Neural crest cell (in vitro differentiated cells): ENCODE measurements around the gene NFIX. TPM values are rescaled to one million over a fixed set of nuclear protein-coding genes. Genes with fewer than 3 reads are reported as not detected.

Experiments used
- DNase-seq: peaks from one replicate; pipeline ENCODE4 v3.0.0; 2021; ENCODE audit warnings: low read depth, mixed read lengths, low spot score
- H3K27ac Mint-ChIP-seq: one replicate; pipeline ENCODE4 v1.8.0; 2021; ENCODE audit warnings: mild to moderate bottlenecking, mixed read lengths; ENCODE audit not compliant: unreplicated experiment
- H3K27me3 Mint-ChIP-seq: 2 replicates; pipeline ENCODE4 v1.8.0; 2021; ENCODE audit warnings: low read depth, mild to moderate bottlenecking, mixed read lengths
- H3K36me3 Mint-ChIP-seq: 2 replicates; pipeline ENCODE4 v1.8.0; 2021; ENCODE audit warnings: low read depth, mild to moderate bottlenecking, mixed read lengths
- H3K4me1 Mint-ChIP-seq: 2 replicates; pipeline ENCODE4 v1.8.0; 2021; ENCODE audit warnings: mixed read lengths
- H3K4me3 Mint-ChIP-seq: one replicate; pipeline ENCODE4 v1.8.0; 2021; ENCODE audit warnings: mild to moderate bottlenecking, mixed read lengths
- H3K9me3 Mint-ChIP-seq: 2 replicates; pipeline ENCODE4 v1.8.0; 2021; ENCODE audit warnings: mixed read lengths
- total RNA-seq: library from RNA; stranded (reverse); gene quantifications from 2 replicates; pipeline ENCODE4 v1.2.1, GENCODE V29; 2021
- TF ChIP-seq, protein P1 (sequence below): fragments of 200-600 bp; sonication (generic); conservative IDR thresholded peaks from 2 replicates; pipeline ENCODE4 v1.5.0; 2021; ENCODE audit warnings: antibody characterized with exemption, mild to moderate bottlenecking

NFIX gene
- total RNA-seq, 1 donor from 2014 or later: 0.68 TPM

DNA sequence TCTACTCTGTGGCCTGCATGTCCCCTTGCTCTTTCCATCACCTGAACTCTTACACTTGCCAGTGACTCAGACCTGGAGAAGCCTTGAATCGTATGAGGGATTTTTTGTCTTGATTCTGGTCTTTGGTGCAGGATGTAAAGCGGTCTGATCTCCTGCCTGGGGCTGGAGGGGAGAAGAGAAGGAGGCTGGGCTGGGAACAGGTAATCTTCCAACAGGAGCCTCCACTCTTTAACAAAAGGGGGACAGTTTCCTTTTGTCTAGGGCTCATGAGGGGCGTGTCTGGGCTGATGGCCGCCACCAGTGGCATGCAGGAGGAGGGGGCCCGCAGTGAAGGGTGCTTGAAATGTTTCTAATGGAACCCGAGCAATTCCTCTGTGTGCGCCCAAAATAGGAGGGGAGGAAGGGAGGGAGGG lies 24.7 kb downstream of the NFIX start:
- Mint-ChIP-seq H3K27ac (no peak overlapping the region), H3K36me3 (no peaks in the 10 kb centered on the region), H3K4me1 (peaks cover 6% of the 10 kb centered on the region), H3K9me3 (no peaks in the 10 kb centered on the region), H3K27me3 (peaks cover 100% of the 10 kb centered on the region), H3K4me3 (no peak overlapping the region)
- TF ChIP-seq, protein P1, sequence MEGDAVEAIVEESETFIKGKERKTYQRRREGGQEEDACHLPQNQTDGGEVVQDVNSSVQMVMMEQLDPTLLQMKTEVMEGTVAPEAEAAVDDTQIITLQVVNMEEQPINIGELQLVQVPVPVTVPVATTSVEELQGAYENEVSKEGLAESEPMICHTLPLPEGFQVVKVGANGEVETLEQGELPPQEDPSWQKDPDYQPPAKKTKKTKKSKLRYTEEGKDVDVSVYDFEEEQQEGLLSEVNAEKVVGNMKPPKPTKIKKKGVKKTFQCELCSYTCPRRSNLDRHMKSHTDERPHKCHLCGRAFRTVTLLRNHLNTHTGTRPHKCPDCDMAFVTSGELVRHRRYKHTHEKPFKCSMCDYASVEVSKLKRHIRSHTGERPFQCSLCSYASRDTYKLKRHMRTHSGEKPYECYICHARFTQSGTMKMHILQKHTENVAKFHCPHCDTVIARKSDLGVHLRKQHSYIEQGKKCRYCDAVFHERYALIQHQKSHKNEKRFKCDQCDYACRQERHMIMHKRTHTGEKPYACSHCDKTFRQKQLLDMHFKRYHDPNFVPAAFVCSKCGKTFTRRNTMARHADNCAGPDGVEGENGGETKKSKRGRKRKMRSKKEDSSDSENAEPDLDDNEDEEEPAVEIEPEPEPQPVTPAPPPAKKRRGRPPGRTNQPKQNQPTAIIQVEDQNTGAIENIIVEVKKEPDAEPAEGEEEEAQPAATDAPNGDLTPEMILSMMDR: no peak
- DNase-seq: no peak

- Mint-ChIP-seq H3K36me3 (no peaks in the 10 kb centered on the region), H3K27me3 (peaks cover 100% of the 10 kb centered on the region), H3K9me3 (no peaks in the 10 kb centered on the region), H3K4me1 (no peaks in the 10 kb centered on the region), H3K4me3 (no peak overlapping the region), H3K27ac (no peak overlapping the region)
- TF ChIP-seq, protein P1: no peak
- DNase-seq: no peak
Observed at GRCh38 chr19:13022111-13022858, 27.0 kb downstream of the NFIX start.

GRCh38 chr19:13022859-13023636 lies 27.8 kb downstream of the NFIX start:
- Mint-ChIP-seq H3K4me1 (no peaks in the 10 kb centered on the region), H3K36me3 (no peaks in the 10 kb centered on the region), H3K9me3 (no peaks in the 10 kb centered on the region), H3K27me3 (peaks cover 100% of the 10 kb centered on the region), H3K27ac (no peak overlapping the region), H3K4me3 (no peak overlapping the region)
- DNase-seq: no peak
- TF ChIP-seq, protein P1: no peak

- no peak for DNase-seq
- Mint-ChIP-seq H3K36me3 (no peaks in the 10 kb centered on the region), H3K9me3 (no peaks in the 10 kb centered on the region), H3K27me3 (peaks cover 100% of the 10 kb centered on the region), H3K4me3 (no peak overlapping the region), H3K4me1 (no peaks in the 10 kb centered on the region), H3K27ac (no peak overlapping the region)
- TF ChIP-seq, protein P1: no peak
Observed at GRCh38 chr19:13023656-13024055, 28.4 kb downstream of the NFIX start.

- H3K4me3 Mint-ChIP-seq: no peak overlapping the region
- no peaks in the 10 kb centered on the region for H3K9me3 Mint-ChIP-seq
- H3K27me3 Mint-ChIP-seq: peaks cover 100% of the 10 kb centered on the region
- TF ChIP-seq, protein P1: no peak
- H3K27ac Mint-ChIP-seq: no peak overlapping the region
- no peak for DNase-seq
- H3K4me1 Mint-ChIP-seq: no peaks in the 10 kb centered on the region
- H3K36me3 Mint-ChIP-seq: no peaks in the 10 kb centered on the region
Observed at GRCh38 chr19:13024126-13024950, 29.1 kb downstream of the NFIX start.
